H1 (cell line): Measurements from ENCODE around the gene SS18. TPM values are rescaled to one million over a fixed set of nuclear protein-coding genes. Genes with fewer than 3 reads are reported as not detected.

ENCODE experiments used
- CTCF ChIA-PET: fragments of 300-600 bp; sonication (Branson Sonifier 250); formaldehyde crosslinking; loops from one replicate; lab custom pipeline; 2021; ENCODE audit not compliant: partially characterized antibody; lab: Charles Lee
- POLR2A ChIA-PET: fragments of 300-600 bp; sonication (Branson Sonifier 250); formaldehyde crosslinking; loops from one replicate; lab custom pipeline; 2021; ENCODE audit warnings: inconsistent platforms; ENCODE audit not compliant: partially characterized antibody; lab: Charles Lee
- DNase-seq, 2 experiments: peaks; one replicate each; pipeline versions ENCODE4 v3.0.0 to v3.0.0-alpha.2; 2010 to 2022; ENCODE audit warnings: low spot score in 2 of 2, low read depth in 1 of 2, mixed read lengths in 1 of 2
- FAIRE-seq: peaks from 2 replicates; lab custom pipeline; 2011; peaks lifted over from hg19 to GRCh38; lab: Jason Lieb, UNC
- H2AFZ ChIP-seq: 2 replicates; pipeline ENCODE4 v1.8.1; 2012; ENCODE audit warnings: low read length, inconsistent platforms
- H2AK5ac ChIP-seq: 2 replicates; pipeline ENCODE4 v1.6.1; 2013; ENCODE audit warnings: low read depth, low read length
- H2BK120ac ChIP-seq: replicated peaks from 2 replicates; pipeline ENCODE3; 2013; ENCODE audit warnings: low read depth, low read length, inconsistent platforms
- H2BK12ac ChIP-seq: 2 replicates; pipeline ENCODE4 v1.6.1; 2013; ENCODE audit warnings: low read depth, low read length
- H2BK15ac ChIP-seq: 2 replicates; pipeline ENCODE4 v1.6.1; 2013; ENCODE audit warnings: low read length
- H2BK20ac ChIP-seq: 2 replicates; pipeline ENCODE4 v1.6.1; 2013; ENCODE audit warnings: low read length
- H2BK5ac ChIP-seq: 2 replicates; pipeline ENCODE4 v1.6.1; 2013; ENCODE audit warnings: low read depth, low read length
- H3K14ac ChIP-seq: 2 replicates; pipeline ENCODE4 v1.6.1; 2013; ENCODE audit warnings: inconsistent platforms; ENCODE audit not compliant: insufficient read length
- H3K18ac ChIP-seq: 2 replicates; pipeline ENCODE4 v1.6.1; 2013; ENCODE audit warnings: low read length; ENCODE audit errors: extremely low read depth
- H3K23ac ChIP-seq: 2 replicates; pipeline ENCODE4 v1.6.1; 2013; ENCODE audit warnings: inconsistent platforms; ENCODE audit not compliant: insufficient read length
- H3K23me2 ChIP-seq: 2 replicates; pipeline ENCODE4 v1.6.1; 2013; ENCODE audit warnings: low read depth, low read length
- H3K27ac ChIP-seq: 2 replicates; pipeline ENCODE4 v1.6.1; 2011; ENCODE audit warnings: low read depth, low read length, inconsistent platforms
- H3K27me3 ChIP-seq, 4 experiments: replicated peaks in 1 of 4; 1 replicate in 1 of 4; 2 replicates in 3 of 4; pipeline versions ENCODE4 v1.6.1 to v1.8.1; 2011 to 2013; ENCODE audit warnings: low read length in 3 of 4, mild to moderate bottlenecking in 3 of 4, inconsistent platforms in 2 of 4, mixed read lengths in 2 of 4, moderate library complexity in 1 of 4; ENCODE audit not compliant: control insufficient read depth in 3 of 4, insufficient read depth in 3 of 4; ENCODE audit errors: extremely low read depth in 1 of 4
- H3K36me3 ChIP-seq, 4 experiments: 2 replicates each; pipeline versions ENCODE4 v1.6.1 to v1.8.1; 2011 to 2013; ENCODE audit warnings: mild to moderate bottlenecking in 4 of 4, low read length in 3 of 4, moderate library complexity in 2 of 4, control low read depth in 1 of 4, inconsistent platforms in 1 of 4; ENCODE audit not compliant: insufficient read depth in 4 of 4, control insufficient read depth in 2 of 4
- H3K4ac ChIP-seq: replicated peaks from 2 replicates; pipeline ENCODE3; 2013; ENCODE audit warnings: low read length, low read depth, mixed read lengths, inconsistent platforms; ENCODE audit not compliant: insufficient read length
- H3K4me1 ChIP-seq, 4 experiments: replicated peaks in 1 of 4; 1 replicate in 1 of 4; 2 replicates in 3 of 4; pipeline versions ENCODE4 v1.6.1 to v1.8.1; 2011 to 2013; ENCODE audit warnings: low read length in 3 of 4, inconsistent platforms in 2 of 4, mixed read lengths in 1 of 4; ENCODE audit not compliant: insufficient read depth in 4 of 4, control insufficient read depth in 3 of 4
- H3K4me2 ChIP-seq, 2 experiments: 2 replicates each; pipeline versions ENCODE4 v1.6.1 to v1.8.1; 2011 to 2013; ENCODE audit warnings: low read depth in 2 of 2, low read length in 2 of 2, control low read depth in 1 of 2, inconsistent platforms in 1 of 2, mild to moderate bottlenecking in 1 of 2; ENCODE audit not compliant: insufficient read depth in 1 of 2
- H3K4me3 ChIP-seq, 4 experiments: fragments of 200-600, 300-600 bp in 1 of 4; sonication (generic), shearing (Covaris generic), sonication (Bioruptor Twin) in 1 of 4; 2 replicates each; pipeline versions ENCODE4 v1.5.1 to v1.8.1; 2011 to 2016; ENCODE audit warnings: low read length in 4 of 4, low read depth in 3 of 4, control low read depth in 2 of 4, inconsistent platforms in 2 of 4, mild to moderate bottlenecking in 2 of 4, mixed read lengths in 1 of 4, moderate library complexity in 1 of 4; ENCODE audit not compliant: insufficient read depth in 2 of 4; ENCODE audit errors: extremely low read depth in 1 of 4
- H3K56ac ChIP-seq: replicated peaks from 2 replicates; pipeline ENCODE3; 2013; ENCODE audit warnings: low read depth, mild to moderate bottlenecking, mixed read lengths, low read length, inconsistent platforms; ENCODE audit not compliant: insufficient read length
- H3K79me1 ChIP-seq: 2 replicates; pipeline ENCODE4 v1.6.1; 2013; ENCODE audit warnings: low read depth, low read length, control low read depth
- H3K79me2 ChIP-seq, 2 experiments: 2 replicates each; pipeline versions ENCODE4 v1.6.1 to v1.8.1; 2012 to 2013; ENCODE audit warnings: low read length in 2 of 2, mild to moderate bottlenecking in 2 of 2, inconsistent platforms in 1 of 2; ENCODE audit not compliant: insufficient read depth in 2 of 2, control insufficient read depth in 1 of 2
- H3K9ac ChIP-seq, 4 experiments: replicated peaks in 1 of 4; 1 replicate in 1 of 4; 2 replicates in 3 of 4; pipeline versions ENCODE4 v1.6.1 to v1.8.1; 2011 to 2013; ENCODE audit warnings: low read depth in 3 of 4, low read length in 3 of 4, control low read depth in 2 of 4, mild to moderate bottlenecking in 2 of 4, moderate library complexity in 2 of 4, inconsistent platforms in 1 of 4; ENCODE audit errors: extremely low read depth in 1 of 4
- H3K9me3 ChIP-seq, 2 experiments: 2 replicates each; pipeline versions ENCODE4 v1.6.1 to v1.8.1; 2012 to 2013; ENCODE audit warnings: mild to moderate bottlenecking in 2 of 2, moderate library complexity in 2 of 2, control low read depth in 1 of 2, inconsistent platforms in 1 of 2, low read depth in 1 of 2, low read length in 1 of 2, mixed read lengths in 1 of 2; ENCODE audit not compliant: insufficient read depth in 2 of 2
- H4K20me1 ChIP-seq, 2 experiments: replicated peaks in 1 of 2; 2 replicates each; pipeline versions ENCODE3 to v1.8.1; 2011 to 2013; ENCODE audit warnings: inconsistent platforms in 2 of 2, low read length in 2 of 2, mild to moderate bottlenecking in 1 of 2; ENCODE audit not compliant: insufficient read depth in 2 of 2, control insufficient read depth in 1 of 2
- H4K5ac ChIP-seq: 2 replicates; pipeline ENCODE4 v1.6.1; 2013; ENCODE audit warnings: low read length, low read depth, mixed read lengths, inconsistent platforms; ENCODE audit not compliant: insufficient read length
- H4K8ac ChIP-seq: 2 replicates; pipeline ENCODE4 v1.8.0; 2013; ENCODE audit warnings: mild to moderate bottlenecking, moderate library complexity, low read length, inconsistent platforms; ENCODE audit not compliant: insufficient read depth; ENCODE audit errors: extremely low read depth
- H4K91ac ChIP-seq: replicated peaks from 2 replicates; pipeline ENCODE3; 2013; ENCODE audit warnings: low read length, mixed read lengths, inconsistent platforms; ENCODE audit not compliant: insufficient read length
- BACH1 ChIP-seq: IDR thresholded peaks from 2 replicates; pipeline ENCODE4 v1.6.1; 2012; ENCODE audit warnings: low read length, improper control_type of control experiment
- HDAC2 ChIP-seq, 2 experiments: fragments of 300-600 bp in 1 of 2; sonication (generic) in 1 of 2; IDR thresholded peaks; 2 replicates each; pipeline ENCODE4 v1.6.1; 2011 to 2012; ENCODE audit warnings: low read depth in 2 of 2, low read length in 2 of 2, mild to moderate bottlenecking in 2 of 2, moderate library complexity in 2 of 2, borderline replicate concordance in 1 of 2, inconsistent platforms in 1 of 2
- JUN ChIP-seq: IDR thresholded peaks from 2 replicates; pipeline ENCODE4 v1.6.1; 2011; ENCODE audit warnings: low read depth, mild to moderate bottlenecking, improper control_type of control experiment, low read length
- KDM4A ChIP-seq: IDR thresholded peaks from one replicate; pipeline ENCODE4 v1.7.1; 2012; ENCODE audit warnings: low read depth, mild to moderate bottlenecking, moderate library complexity, low read length, inconsistent platforms; ENCODE audit not compliant: severe bottlenecking
- SP4 ChIP-seq: IDR thresholded peaks from 2 replicates; pipeline ENCODE4 v1.6.1; 2012; ENCODE audit warnings: low read length, inconsistent platforms
- TBP ChIP-seq: IDR thresholded peaks from 2 replicates; pipeline ENCODE4 v1.6.1; 2011; ENCODE audit warnings: low read depth, low read length, improper control_type of control experiment
- USF2 ChIP-seq: IDR thresholded peaks from 2 replicates; pipeline ENCODE4 v1.6.1; 2011; ENCODE audit warnings: low read length, improper control_type of control experiment
- WGBS, 2 experiments: shearing (Covaris generic) in 1 of 2; methylation state at CpG; one replicate each; pipeline versions ENCODE4 v1.1.6 to v1.1.7; 2013 to 2015; ENCODE audit warnings: low lambda C conversion rate in 2 of 2, mixed read lengths in 2 of 2, inconsistent platforms in 1 of 2, low coverage in 1 of 2, missing lambda C conversion rate in 1 of 2; ENCODE audit not compliant: insufficient replicate concordance in 2 of 2, insufficient coverage in 1 of 2, insufficient read length in 1 of 2; ENCODE audit errors: extremely low coverage in 1 of 2, missing lambda C conversion rate in 1 of 2; 5-methylcytosine and 5-hydroxymethylcytosine counted together
- polyA plus RNA-seq, 7 experiments: library from polyadenylated mRNA; depleted of rRNA in 3 of 7; stranded (reverse) in 5 of 7; unstranded in 2 of 7; fragments of >200 nt in 5 of 7; fragments of 200-250 nt in 2 of 7; gene quantifications; 1 replicate in 5 of 7; 2 replicates in 1 of 7; 4 replicates in 1 of 7; pipeline versions ENCODE4 v1.2.1 to v1.2.3, GENCODE V29; 2011 to 2013; ENCODE audit warnings: missing spikeins in 2 of 7, mixed read lengths in 2 of 7
- total RNA-seq: library from RNA; stranded (reverse); fragmentation: NEBNext Ultra II Directional; extraction: Animal tissue kit (Norgen Biotek cat#: 25700); gene quantifications from 2 replicates; pipeline ENCODE4 v1.2.1, GENCODE V29; 2021

Gene SS18
- total and polyA plus RNA-seq, 2 of the 8 experiments (the other 6 are each of a cell fraction or from before 2014, with no cell fraction given) = 83.5 to 106 TPM

GRCh38 chr18:26089293-26090129 lies 902 bp downstream of the SS18 start:
- peak overlapping the region; percentile 66 to 90 for H3K4me2 ChIP-seq
- no peaks in the 10 kb centered on the region for H3K79me1 ChIP-seq
- TF ChIP-seq TBP = no peak
- no peak for TF ChIP-seq SP4
- TF ChIP-seq JUN = no peak
- peak; percentile 65; the same call in 1 of the 2 replicates for TF ChIP-seq BACH1
- peak; percentile 77 for TF ChIP-seq KDM4A
- no peak for TF ChIP-seq HDAC2 (IDR thresholded peaks at IDR 0.05; ENCODE audit: borderline replicate concordance in 1 of 2, low read depth in 2 of 2, low read length in 2 of 2)
- peak; percentile 3; the same call in 1 of the 2 replicates for TF ChIP-seq USF2
- H3K18ac ChIP-seq = no peak overlapping the region
- H2BK5ac ChIP-seq = no peak overlapping the region
- peak overlapping the region; percentile 91; the same call in 1 of the 2 replicates for H3K27ac ChIP-seq
- H3K9ac ChIP-seq = peak overlapping the region; percentile 39 to 85 (median 80)
- H3K23ac ChIP-seq = no peak overlapping the region
- no peak overlapping the region for H2AFZ ChIP-seq
- no peak overlapping the region for H3K4ac ChIP-seq
- H3K27me3 ChIP-seq = no peaks in the 10 kb centered on the region
- H4K8ac ChIP-seq = peak overlapping the region; percentile 95; the same call in 1 of the 2 replicates
- ChIA-PET CTCF (interaction anchor here (0.6 to 1.2 kb wide), 4 partner anchors 154 to 521 kb away, joined by 3 to 5 read pairs (median 4); no protein-coding TSS in a partner anchor), POLR2A (interaction anchor here (0.6 to 1.1 kb wide), 4 partner anchors 17 to 454 kb away, joined by 3 to 5 read pairs (median 4); no protein-coding TSS in a partner anchor)
- peak overlapping the region; percentile 67 to 98 (median 83) for H3K4me3 ChIP-seq
- DNase-seq (peak in 1 of 2 experiments; percentile 76), FAIRE-seq (no peak)
- H2AK5ac ChIP-seq = no peak overlapping the region
- no peak overlapping the region for H2BK120ac ChIP-seq
- H4K91ac ChIP-seq = no peak overlapping the region
- peaks cover 11% of the 10 kb centered on the region for H3K23me2 ChIP-seq
- no peak overlapping the region for H3K14ac ChIP-seq
- H2BK12ac ChIP-seq = no peak overlapping the region
- H3K4me1 ChIP-seq = peaks cover 0 to 9% (median 0%) of the 10 kb centered on the region in 4 experiments; a peak in 1 of 7 replicates
- no peak overlapping the region for H3K56ac ChIP-seq
- peaks cover 4 to 5% of the 10 kb centered on the region in 2 experiments for H4K20me1 ChIP-seq
- peaks cover 0 to 29% (median 0%) of the 10 kb centered on the region in 4 experiments; a peak in 4 of 8 replicates for H3K36me3 ChIP-seq
- no peak overlapping the region for H2BK20ac ChIP-seq
- H3K9me3 ChIP-seq = no peaks in the 10 kb centered on the region
- no peak overlapping the region for H2BK15ac ChIP-seq
- peaks cover 0 to 51% of the 10 kb centered on the region in 2 experiments; a peak in 2 of 4 replicates for H3K79me2 ChIP-seq
- WGBS, 2 experiments = 9% methylated on average over 35 of the region's 35 CpGs; no CpG with 5 or more reads in 1 of the 2 experiments
- no peak overlapping the region for H4K5ac ChIP-seq
